HG02610 (cell line): ENCODE data around the gene RABAC1.
A peak's percentile ranks its signal among the peaks of the same experiment; 100 is the strongest.
"Not testable (repeated sequence)": the region's sequence is repeated elsewhere in the genome, so short reads cannot be mapped to it uniquely, and the experiment has no call there.

Source experiments
- ATAC-seq: cut with Tn5 transposase; IDR thresholded peaks from one replicate; pipeline ENCODE4 v1.9.1; 2021; ENCODE audit warnings: mild to moderate bottlenecking, moderate library complexity; ENCODE audit not compliant: unreplicated experiment

Gene RABAC1, protein sequence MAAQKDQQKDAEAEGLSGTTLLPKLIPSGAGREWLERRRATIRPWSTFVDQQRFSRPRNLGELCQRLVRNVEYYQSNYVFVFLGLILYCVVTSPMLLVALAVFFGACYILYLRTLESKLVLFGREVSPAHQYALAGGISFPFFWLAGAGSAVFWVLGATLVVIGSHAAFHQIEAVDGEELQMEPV

DNA sequence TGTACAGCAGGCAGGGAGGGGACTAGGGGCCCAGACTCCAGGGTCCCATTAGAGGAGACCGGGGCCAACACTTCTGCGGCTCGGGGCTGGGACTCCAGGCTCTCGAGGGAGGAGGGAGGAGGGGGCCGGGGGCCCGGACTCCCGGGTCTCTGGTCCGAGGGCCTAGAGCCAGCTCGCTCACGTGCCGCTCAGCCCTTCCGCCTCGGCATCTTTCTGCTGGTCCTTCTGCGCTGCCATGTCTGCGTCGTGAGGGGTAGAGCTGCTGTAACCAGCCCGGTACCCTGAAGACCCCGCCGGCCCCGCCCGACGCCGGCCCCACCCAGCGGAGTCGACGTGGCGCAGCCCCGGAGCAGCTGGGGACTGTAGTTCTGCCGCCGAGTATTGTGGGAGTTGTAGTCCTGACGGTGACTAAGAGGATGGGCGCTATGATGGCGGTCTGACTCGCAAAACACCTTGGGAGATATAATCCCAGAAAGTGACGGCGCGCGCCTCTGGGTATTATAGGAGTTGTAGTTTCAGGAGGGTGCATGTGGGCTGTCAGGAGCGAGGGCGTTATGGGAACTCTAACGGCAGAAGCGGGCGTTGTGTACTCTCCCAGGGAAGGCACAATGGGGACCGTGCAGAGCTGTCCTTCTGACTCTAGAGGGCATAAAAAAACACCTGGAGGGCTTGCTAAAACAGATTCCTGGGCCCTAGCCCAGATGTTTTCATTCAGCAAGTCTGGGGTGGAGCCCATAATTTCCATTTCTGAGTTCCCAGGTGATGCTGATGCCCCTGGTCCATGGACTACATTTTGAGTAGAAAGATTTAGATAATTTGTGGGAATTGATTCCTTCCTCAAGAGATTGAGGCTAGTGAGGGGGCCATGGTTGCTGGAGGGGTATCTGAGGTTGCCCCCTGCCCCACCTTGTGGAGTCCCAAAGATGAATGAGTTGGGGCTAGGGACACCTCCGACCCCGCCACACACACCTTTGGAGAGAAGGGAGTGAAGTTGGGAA, at the start of gene RABAC1:
Gene RABAC1, minus strand, starts transcription at position 266 of the 998 bp plus-strand sequence. Its CDS starts 29 bp downstream, at position 237.
- ATAC-seq, result peak; percentile 86

DNA sequence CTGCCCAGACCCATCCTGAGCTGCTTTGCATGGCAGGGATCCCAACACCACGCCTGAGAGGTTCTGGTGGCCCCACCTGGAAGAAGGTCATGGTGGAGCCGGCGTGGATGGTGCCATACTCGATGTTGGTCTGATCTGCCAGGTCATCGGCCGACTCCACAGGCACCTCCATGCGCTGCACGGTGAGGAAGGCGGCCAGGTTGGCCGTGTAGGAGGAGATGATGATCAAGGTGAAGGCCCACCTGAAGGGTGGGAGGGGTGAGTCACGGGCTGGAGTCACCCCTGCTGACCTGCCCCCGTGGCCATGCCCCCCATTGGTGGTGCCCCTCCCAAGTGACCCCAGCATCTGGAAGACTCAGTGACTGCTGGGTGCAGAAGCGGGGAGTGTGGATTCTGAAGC, 47.4 kb upstream of the RABAC1 start:
- ATAC-seq, result no peak

DNA sequence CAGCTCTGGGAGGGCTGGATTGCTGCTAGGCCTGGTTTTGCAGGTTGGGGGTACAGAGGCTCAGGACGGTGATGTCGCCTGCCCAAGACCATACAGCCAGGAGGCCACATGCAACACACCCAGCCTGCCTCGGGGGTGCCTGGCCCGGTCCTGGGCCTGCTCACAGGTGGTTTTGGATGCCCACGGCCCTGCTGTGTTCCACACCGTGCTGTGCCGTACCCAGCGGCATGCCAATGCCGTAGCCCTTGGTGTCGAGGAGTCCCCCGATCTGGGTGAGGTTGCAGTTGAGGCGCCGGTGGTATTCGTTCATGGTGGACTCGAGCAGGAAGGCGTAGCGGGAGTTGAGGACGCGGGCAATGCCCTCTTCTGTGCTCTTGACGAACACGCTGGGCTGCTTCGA, 46.4 kb upstream of the RABAC1 start:
- no peak for ATAC-seq

DNA sequence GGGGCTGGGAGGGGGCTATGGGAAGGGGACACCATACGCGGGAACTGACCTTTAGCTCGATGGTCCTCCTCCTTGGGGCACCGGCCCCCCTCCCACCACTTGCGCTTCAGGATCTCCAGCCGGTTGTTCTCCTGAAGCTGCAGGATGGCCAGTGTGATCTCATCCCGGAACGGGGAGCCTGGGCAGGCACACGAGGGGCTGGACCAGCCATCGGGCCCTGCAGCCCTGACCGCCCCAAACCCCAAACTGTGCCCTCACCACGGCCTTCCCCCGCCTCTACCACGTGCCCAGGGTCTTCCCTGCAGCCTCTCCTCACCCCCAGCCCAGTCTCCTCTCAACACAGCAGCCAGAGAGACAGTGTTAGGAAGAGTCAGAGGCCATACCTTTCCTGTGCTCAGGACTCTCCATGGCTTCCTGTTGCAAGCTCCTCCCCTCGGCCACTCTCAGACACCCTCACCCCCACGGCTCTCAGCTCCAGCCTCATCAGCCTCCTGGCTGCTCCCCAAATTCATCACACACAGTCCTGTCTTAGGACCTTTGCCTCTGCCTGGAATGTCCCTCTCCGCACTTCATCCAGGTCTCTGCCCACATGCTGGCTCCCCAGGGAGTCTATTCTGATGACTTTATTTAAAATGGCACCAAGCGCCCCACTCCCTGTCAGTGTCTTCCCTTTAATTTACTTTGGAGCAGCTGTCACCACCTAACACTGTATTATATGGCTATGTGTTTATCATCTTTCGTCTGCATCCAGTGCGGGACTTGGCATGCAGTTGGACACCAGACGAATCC, 44.6 kb upstream of the RABAC1 start:
- no peak for ATAC-seq

DNA sequence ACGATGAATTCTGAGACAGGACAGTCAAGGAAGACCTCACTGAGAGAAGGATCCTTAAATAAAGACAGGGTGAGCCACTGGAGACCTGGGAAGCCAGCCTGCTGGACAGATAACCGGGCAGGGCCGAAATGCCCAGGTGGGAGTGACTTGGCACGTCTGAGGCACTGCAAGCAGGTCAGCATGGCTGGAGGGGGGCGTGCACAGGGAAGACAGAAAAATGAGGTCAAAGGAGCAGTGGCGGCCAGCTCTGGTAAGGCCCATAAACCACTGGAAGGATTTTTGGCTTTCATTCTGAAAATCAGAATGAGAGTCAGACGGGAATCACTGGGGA, 40.7 kb upstream of the RABAC1 start:
- ATAC-seq, result no peak

DNA sequence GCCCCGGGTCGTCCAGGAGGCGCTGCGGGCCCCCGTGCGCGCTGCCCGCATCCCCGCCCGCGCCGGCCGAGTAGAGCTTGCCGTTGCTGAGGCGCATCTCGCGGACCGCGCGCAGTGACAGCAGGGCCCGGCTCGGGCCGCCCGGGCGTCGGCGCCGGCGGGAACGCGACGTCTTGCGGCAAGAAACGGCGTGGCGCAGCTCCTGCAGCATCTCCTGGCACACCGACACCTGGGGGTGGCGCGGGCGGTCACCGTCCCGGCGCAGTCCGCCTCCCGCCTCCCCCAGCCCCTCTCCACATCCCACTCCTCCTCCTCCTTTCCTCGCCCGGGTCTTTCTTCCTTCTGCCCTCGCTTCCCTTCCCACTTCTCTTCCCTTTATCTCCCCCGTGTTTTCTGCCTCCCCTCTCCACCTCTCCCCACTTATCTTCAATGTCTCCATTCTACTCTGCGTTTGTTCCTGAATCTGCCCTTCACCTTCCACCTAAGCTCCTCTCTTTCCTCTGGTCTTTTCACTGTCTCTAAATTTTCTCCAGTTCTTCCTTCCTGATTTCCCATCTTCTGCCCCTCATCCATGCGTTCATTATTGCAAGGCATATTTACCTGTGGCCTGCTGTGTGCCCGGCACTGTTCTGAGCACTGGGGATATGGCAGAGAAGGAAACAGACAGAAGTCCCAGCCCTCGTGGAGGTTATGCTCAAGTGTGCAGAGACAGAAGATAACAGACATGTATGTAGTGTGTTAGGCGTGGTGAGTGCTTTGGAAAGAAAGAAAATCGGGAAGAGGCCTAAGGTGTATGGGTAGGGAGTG, 40.2 kb upstream of the RABAC1 start:
- no peak for ATAC-seq

DNA sequence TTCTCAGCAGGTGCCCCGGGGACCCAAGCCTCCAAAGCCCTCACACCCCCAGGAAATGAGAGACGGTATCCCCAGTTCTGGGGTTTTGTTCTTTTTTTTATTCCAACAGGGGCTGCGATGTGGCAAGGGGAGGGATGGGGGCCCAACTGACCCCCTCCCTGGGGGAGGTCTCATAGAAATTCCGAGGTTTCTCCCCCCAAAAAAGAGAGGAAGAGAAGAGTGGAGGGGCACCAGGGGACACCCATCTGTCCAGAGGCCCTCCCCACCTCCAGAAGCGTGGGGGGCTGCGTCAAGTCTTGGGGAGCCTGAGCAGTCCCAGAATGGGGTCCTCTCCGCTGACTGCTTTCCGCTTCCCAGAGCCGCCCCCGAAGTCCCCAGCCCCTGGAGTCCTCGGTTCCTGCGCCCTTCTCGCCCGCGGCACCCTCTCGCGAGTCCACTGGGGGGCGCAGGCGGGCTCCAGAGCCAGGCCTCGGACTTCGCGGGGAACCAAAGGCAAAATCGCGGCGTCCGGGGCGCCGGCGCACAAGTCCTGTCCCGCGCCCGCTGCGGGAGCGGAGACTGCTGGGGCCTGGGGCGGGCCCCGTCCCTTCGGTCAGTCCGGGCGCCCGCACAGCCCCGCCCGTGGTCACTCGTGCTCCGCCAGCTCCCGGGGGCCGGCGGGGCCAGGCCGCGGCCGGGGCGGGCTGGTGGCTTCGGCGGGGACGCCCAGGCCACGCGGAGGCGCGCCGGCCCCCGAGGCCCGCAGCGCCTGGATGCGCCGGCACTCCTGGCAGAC, 39.3 kb upstream of the RABAC1 start:
- no peak for ATAC-seq

DNA sequence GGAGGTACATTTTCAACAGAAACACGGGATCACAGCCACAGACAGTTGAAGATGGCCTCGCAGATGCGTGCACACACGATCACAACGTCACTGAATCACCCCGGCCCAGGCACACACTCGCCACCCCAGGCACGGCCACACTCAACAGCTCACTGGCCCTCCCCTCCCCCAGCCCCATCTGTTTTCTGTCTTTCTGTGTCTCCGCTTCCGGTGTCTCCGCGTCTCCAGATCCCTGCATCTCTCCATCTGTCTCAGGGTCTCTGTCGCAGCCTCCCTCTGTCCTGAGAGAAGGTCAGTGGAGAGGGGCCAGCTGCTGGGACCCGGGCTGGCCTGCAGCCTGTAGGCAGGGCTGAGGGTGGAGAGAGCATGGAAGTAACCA, 38.7 kb upstream of the RABAC1 start:
- no peak for ATAC-seq

DNA sequence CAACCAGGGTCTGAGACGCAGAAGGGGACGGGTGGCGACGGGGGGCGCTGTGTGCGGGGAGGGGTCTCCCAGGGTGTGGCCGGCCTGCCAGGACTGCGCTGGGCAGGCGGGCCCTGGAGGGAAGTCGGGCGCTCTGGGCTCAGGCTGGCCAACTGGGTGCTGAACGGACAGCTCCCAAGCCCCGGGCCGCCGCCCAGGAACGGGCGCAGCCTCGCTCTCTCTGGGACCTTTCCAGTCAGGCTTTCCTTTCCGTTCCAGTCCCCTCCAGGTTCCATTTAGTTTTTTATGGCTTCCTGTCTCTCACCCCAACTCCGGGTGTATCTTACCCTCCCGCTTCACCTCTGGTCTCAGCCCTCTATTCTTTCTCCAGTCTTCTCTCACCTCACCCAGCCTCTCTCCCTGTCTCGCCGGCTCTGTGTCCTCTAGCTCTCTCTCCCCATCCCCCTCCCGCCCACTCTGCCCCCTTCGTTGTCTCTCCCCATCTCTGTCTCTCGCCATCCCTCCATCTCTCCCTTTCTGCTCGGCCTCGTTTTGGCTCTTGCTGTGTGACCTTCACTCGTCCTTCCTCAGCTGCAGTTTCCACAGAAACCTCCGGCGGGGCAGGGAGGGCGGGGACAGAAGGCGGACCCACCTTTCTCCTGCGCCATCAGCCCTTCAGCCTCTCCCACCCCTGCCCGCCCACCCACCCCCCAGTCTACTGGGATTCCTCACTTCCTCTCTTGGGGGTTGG, 38.2 kb upstream of the RABAC1 start:
- ATAC-seq, result no peak

DNA sequence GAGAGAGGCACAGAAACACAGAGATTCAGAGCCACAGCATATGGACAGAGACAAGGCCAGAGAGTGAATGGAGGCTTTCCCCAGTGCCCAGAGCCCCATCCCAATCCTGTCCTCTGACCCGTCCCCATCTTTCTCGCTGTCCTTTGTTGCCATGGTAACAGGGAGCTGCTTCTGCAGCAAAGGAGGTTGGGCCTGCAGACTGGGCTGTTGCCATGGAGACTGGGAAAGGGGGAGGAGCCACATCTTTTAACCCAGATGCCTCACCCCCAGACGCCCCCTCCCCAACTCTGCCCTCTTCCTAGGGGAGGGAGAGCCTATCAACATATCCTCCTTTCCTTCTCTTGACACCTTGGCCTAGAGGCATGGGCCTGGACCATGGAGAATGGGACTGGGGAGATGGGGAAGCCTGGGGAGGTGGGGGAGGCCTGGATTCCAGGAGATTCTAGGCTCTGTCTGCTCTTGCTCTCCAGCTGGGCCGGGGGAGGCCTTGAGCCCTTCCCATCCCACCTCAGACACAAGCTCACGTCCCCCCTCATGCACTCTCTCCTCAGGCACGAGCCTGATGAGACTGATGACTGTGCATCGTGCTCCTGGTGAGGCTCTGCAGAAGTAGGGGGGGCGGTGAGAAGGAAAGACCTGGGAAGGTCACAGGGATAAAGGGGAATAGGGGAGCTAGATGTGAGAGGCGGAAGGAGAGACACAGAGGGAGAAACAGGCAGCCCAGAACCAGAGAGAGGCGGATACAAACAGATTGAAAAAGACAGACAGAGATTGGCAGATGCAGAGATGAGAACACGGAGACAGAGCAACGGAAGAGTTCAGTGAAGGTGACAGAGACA, 37.1 kb upstream of the RABAC1 start:
- no peak for ATAC-seq

DNA sequence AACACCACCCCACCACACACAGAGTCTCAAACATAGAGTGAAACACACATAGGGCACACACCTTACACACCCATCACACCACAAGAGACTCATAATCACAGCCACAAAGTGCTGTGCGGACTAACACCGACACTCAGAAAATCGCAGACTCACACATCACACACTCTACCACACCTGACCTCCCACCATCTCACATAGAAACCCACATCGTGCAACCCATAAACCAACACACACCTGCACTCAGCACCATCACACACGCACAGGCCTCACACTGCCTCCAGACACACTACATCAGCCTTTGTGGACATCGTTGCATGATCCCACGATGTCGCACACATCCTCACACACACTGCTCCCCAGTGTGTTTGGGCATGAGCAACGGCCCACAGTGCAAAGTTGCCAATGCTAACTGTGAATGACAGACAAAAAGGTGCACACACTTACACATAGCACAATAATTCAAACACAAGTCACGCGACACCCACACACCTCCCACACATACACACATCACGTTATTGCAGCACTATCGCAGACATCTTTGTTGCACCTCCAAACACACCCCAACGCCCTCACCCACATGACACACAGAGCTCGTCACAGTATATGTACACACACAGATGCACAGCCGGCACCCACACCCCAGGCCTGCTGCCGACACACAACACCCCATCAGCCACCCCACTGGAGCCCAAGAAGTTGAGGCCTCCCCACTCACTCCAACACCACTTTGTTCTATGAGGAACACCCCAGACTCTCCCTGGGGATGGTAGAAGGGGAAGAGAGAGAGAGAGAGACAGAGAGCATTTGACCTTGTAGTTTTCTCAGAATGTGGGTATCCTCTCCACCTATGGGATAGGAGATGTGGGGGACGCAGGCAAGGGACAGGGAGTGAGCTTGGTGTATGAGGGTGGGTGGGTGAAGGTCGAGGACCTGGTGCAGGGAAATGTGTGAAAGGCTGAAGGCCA, 36.2 kb upstream of the RABAC1 start:
- no peak for ATAC-seq

DNA sequence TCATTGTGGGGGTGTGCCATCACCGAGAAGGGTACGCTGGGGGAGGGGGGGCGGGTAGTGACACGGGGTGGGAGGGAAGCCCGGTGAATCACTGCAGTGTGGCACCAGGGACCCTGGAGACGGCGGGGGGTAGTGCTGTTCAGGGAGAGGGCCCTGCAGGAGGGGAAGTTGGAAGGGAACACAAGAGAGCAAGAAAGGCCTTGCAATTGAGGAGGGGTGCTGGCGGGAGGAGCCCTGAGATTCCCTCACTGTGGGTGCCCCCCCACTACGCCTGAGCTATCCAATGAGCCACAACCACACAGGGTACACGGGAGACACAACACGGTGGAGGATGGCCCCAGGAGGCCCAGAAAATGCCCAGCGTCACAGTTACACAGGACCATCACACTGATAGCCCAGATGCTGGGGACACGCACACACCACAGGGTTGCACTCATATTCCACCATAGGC, 35.4 kb upstream of the RABAC1 start:
- no peak for ATAC-seq

DNA sequence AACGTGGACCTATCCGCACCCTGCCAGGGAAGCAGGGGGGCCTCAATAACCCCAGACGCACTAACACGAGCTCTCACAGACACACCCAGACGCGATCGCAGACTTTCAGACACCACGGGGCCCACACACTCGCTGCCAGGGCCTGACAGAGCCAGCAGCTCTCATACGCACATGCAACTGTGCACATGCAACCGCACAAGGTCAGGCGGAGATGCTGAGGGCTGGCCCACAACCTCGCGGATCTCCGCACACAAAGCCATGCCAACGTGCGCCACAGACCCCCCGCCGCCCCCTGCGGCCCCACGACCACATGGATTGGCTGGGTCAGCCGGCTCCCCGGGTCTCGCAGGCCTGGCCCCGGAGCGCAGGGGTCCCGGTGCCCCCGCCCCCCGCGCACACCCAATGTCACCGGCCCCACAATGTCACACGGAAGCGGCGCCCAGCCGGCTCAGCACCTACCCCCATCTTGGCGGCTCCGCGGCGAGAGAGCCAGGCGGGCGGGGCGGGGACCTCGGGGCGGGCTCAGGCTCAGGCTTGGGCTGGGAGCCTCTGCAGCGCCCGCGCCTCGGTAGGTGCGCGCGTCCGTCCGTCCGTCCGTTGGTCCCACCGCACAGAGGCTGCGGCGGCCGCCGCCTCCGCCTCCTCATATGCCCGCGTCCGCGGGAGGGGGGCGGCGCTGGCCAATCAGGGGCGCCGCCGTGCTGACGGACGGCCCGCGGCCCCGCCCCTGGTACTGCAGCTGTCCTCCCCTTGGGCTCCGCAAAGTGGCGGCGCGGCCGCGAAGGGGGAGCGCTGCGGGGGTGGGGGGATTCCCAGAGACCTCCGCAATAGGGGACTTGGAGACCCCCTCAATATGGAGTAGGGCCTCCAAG, 34.7 kb upstream of the RABAC1 start, which contains the start of gene ATP1A3:
Gene ATP1A3, minus strand, starts transcription at position 619 of the 872 bp plus-strand sequence. Its CDS starts 154 bp downstream, at position 465.
- no peak for ATAC-seq

DNA sequence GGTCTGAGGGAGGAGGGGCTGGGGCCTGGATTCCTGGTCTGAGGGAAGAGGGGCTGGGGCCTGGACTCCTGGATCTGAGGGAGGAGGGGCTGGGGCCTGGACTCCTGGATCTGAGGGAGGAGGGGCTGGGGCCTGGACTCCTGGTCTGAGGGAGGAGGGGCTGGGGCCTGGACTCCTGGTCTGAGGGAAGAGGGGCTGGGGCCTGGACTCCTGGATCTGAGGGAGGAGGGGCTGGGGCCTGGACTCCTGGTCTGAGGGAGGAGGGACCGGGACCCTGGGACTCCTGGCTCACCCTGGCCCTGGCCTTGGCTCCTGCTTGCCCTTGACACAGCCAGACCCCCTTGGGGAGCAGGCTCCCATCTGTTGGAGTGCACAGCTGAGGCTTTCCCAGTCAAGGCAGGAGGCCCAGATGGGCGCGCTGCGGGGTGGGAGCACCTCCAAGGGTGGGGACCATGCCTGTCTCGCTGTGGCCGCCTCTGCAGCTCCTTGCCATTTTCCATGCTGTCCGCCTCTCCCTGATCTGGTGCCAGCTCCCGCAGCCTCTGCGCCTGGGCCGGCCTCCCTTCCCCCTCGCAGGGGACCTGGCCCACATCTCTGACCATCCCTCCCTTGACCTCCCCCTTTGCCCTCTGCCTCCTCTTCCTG, 32.9 kb upstream of the RABAC1 start:
- ATAC-seq, result not testable (repeated sequence)

DNA sequence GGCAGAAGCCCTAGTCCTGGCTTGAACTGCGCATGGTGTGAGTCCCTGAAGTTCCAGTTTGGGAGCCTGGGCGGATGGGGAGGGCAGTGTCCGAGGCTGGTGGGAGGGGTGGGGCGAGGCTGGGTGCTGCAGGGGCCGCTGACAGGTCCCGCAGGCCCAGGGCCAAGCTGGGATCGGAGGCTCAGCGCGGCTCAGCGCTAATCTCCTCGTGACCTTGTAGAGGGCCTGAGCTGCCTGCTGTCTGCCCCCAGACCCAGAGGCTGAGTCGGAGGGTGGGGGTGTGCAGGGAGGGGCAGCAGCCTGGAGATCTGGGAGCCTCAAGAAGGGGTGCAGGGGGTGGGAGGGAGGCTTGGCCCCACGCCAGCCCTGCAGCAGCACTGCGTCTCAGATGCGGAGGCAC, 31.9 kb upstream of the RABAC1 start:
- no peak for ATAC-seq

DNA sequence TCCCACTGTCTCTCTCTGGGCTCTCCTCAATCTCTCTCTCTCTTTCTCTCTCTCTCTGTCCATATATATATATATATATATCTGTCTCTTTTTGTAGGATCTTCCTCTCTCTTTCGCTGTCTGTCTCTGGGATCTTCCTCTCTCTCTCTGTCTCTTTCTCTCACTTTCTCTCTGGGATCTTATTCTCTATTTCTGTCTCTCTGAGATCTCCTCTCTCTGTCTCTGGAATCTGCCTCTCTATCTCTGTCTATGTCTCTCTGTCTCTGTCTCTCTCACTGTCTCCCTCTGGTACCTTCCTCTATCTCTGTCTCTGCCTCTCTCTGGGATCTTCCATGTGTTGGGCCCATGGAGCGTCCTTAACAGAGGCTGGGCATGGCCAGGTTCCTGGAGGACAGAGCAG, 31.5 kb upstream of the RABAC1 start:
- ATAC-seq, result no peak
